ENCODE measurements around the gene UBXN10. TPM values are rescaled to one million over a fixed set of nuclear protein-coding genes. Genes with fewer than 3 reads are reported as not detected.

Gene UBXN10
- total RNA-seq, 1 donor from 2014 or later, result 1.9 TPM

- ATAC-seq (no peak), DNase-seq (ENCODE audit: missing footprints) (no peak)
- intact Hi-C loops (cut with DNase I), result loop anchor here (5.0 kb wide), 1 partner anchor 173 kb away; the partner anchor contains the start of gene PLA2G2A
Observed at GRCh38 chr1:20150326-20150705, 35.6 kb upstream of the UBXN10 start.

GRCh38 chr1:20150969-20151368 is 34.9 kb upstream of the UBXN10 start:
- intact Hi-C loops (cut with DNase I), result loop anchor here (5.0 kb wide), 1 partner anchor 174 kb away; the partner anchor contains the start of gene PLA2G2A
- no peak for DNase-seq (ENCODE audit: missing footprints)
- ATAC-seq, result no peak

- ATAC-seq (peak; percentile 92), DNase-seq (ENCODE audit: missing footprints) (peak; percentile 92)
- intact Hi-C loops (cut with DNase I), result loop anchor here (1.0 to 5.0 kb wide), 3 partner anchors 51 to 234 kb away; partner anchors contain the start of gene PLA2G2A
Observed at GRCh38 chr1:20151906-20152598, 33.8 kb upstream of the UBXN10 start.

- intact Hi-C loops (cut with DNase I), result loop anchor here (1.0 to 5.0 kb wide), 3 partner anchors 51 to 234 kb away; partner anchors contain the start of gene PLA2G2A
- DNase-seq (ENCODE audit: missing footprints) (no peak), ATAC-seq (no peak)
Observed at GRCh38 chr1:20152599-20152930, 33.3 kb upstream of the UBXN10 start.

- ATAC-seq, result peak; percentile 59
- DNase-seq (ENCODE audit: missing footprints), result no peak
- intact Hi-C loops (cut with DNase I), result loop anchor here (1.0 to 5.0 kb wide), 3 partner anchors 52 to 235 kb away; partner anchors contain the start of gene PLA2G2A
Observed at GRCh38 chr1:20153000-20153418, 32.9 kb upstream of the UBXN10 start.

GRCh38 chr1:20154301-20154831 is 31.5 kb upstream of the UBXN10 start:
- intact Hi-C loops (cut with DNase I), result loop anchor here (5.0 kb wide), 1 partner anchor 177 kb away; the partner anchor contains the start of gene PLA2G2A
- no peak for ATAC-seq
- DNase-seq (ENCODE audit: missing footprints), result no peak

GRCh38 chr1:20158358-20159070 is 27.4 kb upstream of the UBXN10 start:
- ATAC-seq (no peak), DNase-seq (ENCODE audit: missing footprints) (no peak)
- intact Hi-C loops (cut with DNase I), result no loop called here

GRCh38 chr1:20160034-20160433 is 25.9 kb upstream of the UBXN10 start:
- ATAC-seq (no peak), DNase-seq (ENCODE audit: missing footprints) (no peak)
- intact Hi-C loops (cut with DNase I), result no loop called here

GRCh38 chr1:20164694-20165202 is 21.1 kb upstream of the UBXN10 start:
- DNase-seq (ENCODE audit: missing footprints), result no peak
- peak; percentile 60 for ATAC-seq
- intact Hi-C loops (cut with DNase I), result loop anchor here (2.0 kb wide), 1 partner anchor 30 kb away; no protein-coding TSS in a partner anchor

- intact Hi-C loops (cut with DNase I), result loop anchor here (2.0 kb wide), 1 partner anchor 29 kb away; no protein-coding TSS in a partner anchor
- DNase-seq (ENCODE audit: missing footprints) (no peak), ATAC-seq (no peak)
Observed at GRCh38 chr1:20165522-20165951, 20.4 kb upstream of the UBXN10 start.

- intact Hi-C loops (cut with DNase I), result no loop called here
- no peak for DNase-seq (ENCODE audit: missing footprints)
- ATAC-seq, result no peak
Observed at GRCh38 chr1:20166051-20166450, 19.8 kb upstream of the UBXN10 start.

- intact Hi-C loops (cut with DNase I), result no loop called here
- DNase-seq (ENCODE audit: missing footprints), result no peak
- ATAC-seq, result no peak
Observed at GRCh38 chr1:20167126-20167525, 18.8 kb upstream of the UBXN10 start.

- ATAC-seq (no peak), DNase-seq (ENCODE audit: missing footprints) (no peak)
- intact Hi-C loops (cut with DNase I), result no loop called here
Observed at GRCh38 chr1:20168564-20169491, 17.1 kb upstream of the UBXN10 start.

GRCh38 chr1:20169932-20170331 is 16.0 kb upstream of the UBXN10 start:
- intact Hi-C loops (cut with DNase I), result no loop called here
- ATAC-seq, result no peak
- DNase-seq (ENCODE audit: missing footprints), result no peak

- no peak for DNase-seq (ENCODE audit: missing footprints)
- no peak for ATAC-seq
- intact Hi-C loops (cut with DNase I), result no loop called here
Observed at GRCh38 chr1:20172033-20172590, 13.8 kb upstream of the UBXN10 start.

- intact Hi-C loops (cut with DNase I), result no loop called here
- ATAC-seq (peak; percentile 20), DNase-seq (ENCODE audit: missing footprints) (no peak)
Observed at GRCh38 chr1:20174937-20175666, 10.8 kb upstream of the UBXN10 start.

- intact Hi-C loops (cut with DNase I), result no loop called here
- peak; percentile 21 for ATAC-seq
Observed at GRCh38 chr1:20178634-20179370, 7.1 kb upstream of the UBXN10 start.

More at GRCh38 chr1:20178634-20179370, 7.1 kb upstream of the UBXN10 start:
- no peak for DNase-seq (ENCODE audit: missing footprints)

Data from Right ventricle myocardium inferior (tissue), 1 donor.